HG02759 (cell line): Measurements from ENCODE around the gene IGF2BP2.
"Not testable (repeated sequence)": the region's sequence is repeated elsewhere in the genome, so short reads cannot be mapped to it uniquely, and the experiment has no call there.

ENCODE experiments used
- ATAC-seq: cut with Tn5 transposase; IDR thresholded peaks from one replicate; pipeline ENCODE4 v1.9.1; 2021; ENCODE audit warnings: mild to moderate bottlenecking, moderate library complexity; ENCODE audit not compliant: unreplicated experiment

Gene IGF2BP2

GRCh38 chr3:185807445-185808068 lies 17.3 kb downstream of the IGF2BP2 start:
- ATAC-seq, result no peak

- ATAC-seq, result not testable (repeated sequence)
These were observed 26.1 kb downstream of the IGF2BP2 start for GRCh38 chr3:185798831-185799110.

GRCh38 chr3:185797993-185798830 lies 26.6 kb downstream of the IGF2BP2 start:
- no peak for ATAC-seq

- no peak for ATAC-seq
These were observed 27.5 kb downstream of the IGF2BP2 start for GRCh38 chr3:185797108-185797881.

GRCh38 chr3:185796431-185797107 lies 28.3 kb downstream of the IGF2BP2 start:
- no peak for ATAC-seq

- no peak for ATAC-seq
These were observed 31.5 kb downstream of the IGF2BP2 start for GRCh38 chr3:185793381-185793780.

GRCh38 chr3:185792955-185793354 lies 31.9 kb downstream of the IGF2BP2 start:
- no peak for ATAC-seq

- no peak for ATAC-seq
These were observed 34.7 kb downstream of the IGF2BP2 start for GRCh38 chr3:185789891-185790830.

GRCh38 chr3:185789134-185789533 lies 35.7 kb downstream of the IGF2BP2 start:
- no peak for ATAC-seq

GRCh38 chr3:185788292-185788691 lies 36.5 kb downstream of the IGF2BP2 start:
- ATAC-seq, result no peak

- ATAC-seq, result no peak
These were observed 37.6 kb downstream of the IGF2BP2 start for GRCh38 chr3:185786956-185787877.

GRCh38 chr3:185786258-185786657 lies 38.6 kb downstream of the IGF2BP2 start:
- ATAC-seq, result not testable (repeated sequence)

GRCh38 chr3:185784317-185784716 lies 40.5 kb downstream of the IGF2BP2 start:
- ATAC-seq, result no peak

GRCh38 chr3:185781759-185782158 lies 43.1 kb downstream of the IGF2BP2 start:
- no peak for ATAC-seq

GRCh38 chr3:185779461-185779860 lies 45.4 kb downstream of the IGF2BP2 start:
- no peak for ATAC-seq

GRCh38 chr3:185778821-185779220 lies 46.0 kb downstream of the IGF2BP2 start:
- no peak for ATAC-seq

GRCh38 chr3:185778094-185778493 lies 46.7 kb downstream of the IGF2BP2 start:
- no peak for ATAC-seq

GRCh38 chr3:185770109-185770508 lies 54.7 kb downstream of the IGF2BP2 start:
- no peak for ATAC-seq

GRCh38 chr3:185768578-185768982 lies 56.3 kb downstream of the IGF2BP2 start:
- not testable (repeated sequence) for ATAC-seq
